ENCODE measurements around the gene CSTPP1.
"Not testable (repeated sequence)": the region's sequence is repeated elsewhere in the genome, so short reads cannot be mapped to it uniquely, and the experiment has no call there.

Gene CSTPP1

DNA sequence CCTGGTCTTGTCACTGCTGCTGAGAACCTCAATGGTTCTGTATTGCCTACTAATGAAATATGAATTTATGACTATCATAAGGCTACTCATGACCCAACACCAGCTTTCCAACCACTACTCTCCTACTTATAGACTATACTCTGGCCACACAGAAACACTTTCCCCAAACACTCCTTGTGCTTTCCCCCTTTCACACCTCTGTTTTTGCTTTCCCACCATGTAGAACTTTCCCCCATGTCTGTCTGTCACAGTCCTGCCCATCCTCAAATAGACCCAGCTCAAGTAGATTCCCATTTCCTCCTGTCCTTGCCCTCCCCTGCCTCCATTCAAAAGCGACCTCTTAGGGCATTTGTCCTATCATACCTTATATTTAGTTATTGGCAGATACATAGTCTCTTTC, 134.2 kb downstream of the CSTPP1 start:
- no peaks in the 10 kb centered on the region for H3K27me3 ChIP-seq (ENCODE audit: insufficient read depth, low read length, poor library complexity)
- no peak for DNase-seq
- no peaks in the 10 kb centered on the region for H3K36me3 ChIP-seq (ENCODE audit: insufficient read depth, low read length)
- H2AFZ ChIP-seq (ENCODE audit: low read depth, low read length), result no peak overlapping the region
- H3K27ac ChIP-seq (ENCODE audit: low read length), result no peak overlapping the region
- no peaks in the 10 kb centered on the region for H4K20me1 ChIP-seq (ENCODE audit: insufficient read depth, low read length)
- TF ChIP-seq EZH2 (IDR thresholded peaks at IDR 0.05; ENCODE audit: borderline replicate concordance, low read depth, low read length, severe bottlenecking), result no peak
- no peaks in the 10 kb centered on the region for H3K9me3 ChIP-seq (ENCODE audit: insufficient read depth, low read length, severe bottlenecking)
- no peak overlapping the region for H3K4me2 ChIP-seq (ENCODE audit: insufficient read depth, low read length)
- no peaks in the 10 kb centered on the region for H3K4me1 ChIP-seq (ENCODE audit: insufficient read depth, low read length)
- no peak for ATAC-seq (ENCODE audit: insufficient read depth, low read depth)
- H3K4me3 ChIP-seq (ENCODE audit: low read depth in 1 of 2, low read length in 2 of 2), result no peak overlapping the region
- H3K79me2 ChIP-seq (ENCODE audit: insufficient read depth, low read length), result no peaks in the 10 kb centered on the region
- H3K9ac ChIP-seq (ENCODE audit: low read depth, low read length), result no peak overlapping the region; the same call in 1 of the 2 replicates

- no peak for ATAC-seq (ENCODE audit: insufficient read depth, low read depth)
- H3K27ac ChIP-seq (ENCODE audit: low read length), result no peak overlapping the region
- H3K36me3 ChIP-seq (ENCODE audit: insufficient read depth, low read length), result no peaks in the 10 kb centered on the region
- DNase-seq, result no peak
- no peaks in the 10 kb centered on the region for H4K20me1 ChIP-seq (ENCODE audit: insufficient read depth, low read length)
- no peaks in the 10 kb centered on the region for H3K9me3 ChIP-seq (ENCODE audit: insufficient read depth, low read length, severe bottlenecking)
- no peak overlapping the region for H3K4me2 ChIP-seq (ENCODE audit: insufficient read depth, low read length)
- no peak overlapping the region for H2AFZ ChIP-seq (ENCODE audit: low read depth, low read length)
- H3K4me1 ChIP-seq (ENCODE audit: insufficient read depth, low read length), result no peaks in the 10 kb centered on the region
- TF ChIP-seq, protein P1, sequence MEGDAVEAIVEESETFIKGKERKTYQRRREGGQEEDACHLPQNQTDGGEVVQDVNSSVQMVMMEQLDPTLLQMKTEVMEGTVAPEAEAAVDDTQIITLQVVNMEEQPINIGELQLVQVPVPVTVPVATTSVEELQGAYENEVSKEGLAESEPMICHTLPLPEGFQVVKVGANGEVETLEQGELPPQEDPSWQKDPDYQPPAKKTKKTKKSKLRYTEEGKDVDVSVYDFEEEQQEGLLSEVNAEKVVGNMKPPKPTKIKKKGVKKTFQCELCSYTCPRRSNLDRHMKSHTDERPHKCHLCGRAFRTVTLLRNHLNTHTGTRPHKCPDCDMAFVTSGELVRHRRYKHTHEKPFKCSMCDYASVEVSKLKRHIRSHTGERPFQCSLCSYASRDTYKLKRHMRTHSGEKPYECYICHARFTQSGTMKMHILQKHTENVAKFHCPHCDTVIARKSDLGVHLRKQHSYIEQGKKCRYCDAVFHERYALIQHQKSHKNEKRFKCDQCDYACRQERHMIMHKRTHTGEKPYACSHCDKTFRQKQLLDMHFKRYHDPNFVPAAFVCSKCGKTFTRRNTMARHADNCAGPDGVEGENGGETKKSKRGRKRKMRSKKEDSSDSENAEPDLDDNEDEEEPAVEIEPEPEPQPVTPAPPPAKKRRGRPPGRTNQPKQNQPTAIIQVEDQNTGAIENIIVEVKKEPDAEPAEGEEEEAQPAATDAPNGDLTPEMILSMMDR (IDR thresholded peaks at IDR 0.05; ENCODE audit: borderline replicate concordance, extremely low read depth, low read length, poor library complexity, severe bottlenecking), result no peak
- TF ChIP-seq EZH2 (IDR thresholded peaks at IDR 0.05; ENCODE audit: borderline replicate concordance, low read depth, low read length, severe bottlenecking), result no peak
- H3K79me2 ChIP-seq (ENCODE audit: insufficient read depth, low read length), result no peaks in the 10 kb centered on the region
- H3K9ac ChIP-seq (ENCODE audit: low read depth, low read length), result no peak overlapping the region
- no peaks in the 10 kb centered on the region for H3K27me3 ChIP-seq (ENCODE audit: insufficient read depth, low read length, poor library complexity)
- no peak overlapping the region for H3K4me3 ChIP-seq (ENCODE audit: low read depth in 1 of 2, low read length in 2 of 2)
Measured at GRCh38 chr11:47071341-47071740, 134.8 kb downstream of the CSTPP1 start.

GRCh38 chr11:47071791-47072261, 135.3 kb downstream of the CSTPP1 start:
- ATAC-seq (ENCODE audit: insufficient read depth, low read depth), result no peak
- Histone ChIP-seq H3K9me3 (ENCODE audit: insufficient read depth, low read length, severe bottlenecking) (no peaks in the 10 kb centered on the region), H3K4me2 (ENCODE audit: insufficient read depth, low read length) (no peak overlapping the region), H3K27ac (ENCODE audit: low read length) (no peak overlapping the region), H3K4me3 (ENCODE audit: low read depth in 1 of 2, low read length in 2 of 2) (no peak overlapping the region), H3K9ac (ENCODE audit: low read depth, low read length) (no peak overlapping the region), H3K4me1 (ENCODE audit: insufficient read depth, low read length) (no peaks in the 10 kb centered on the region), H4K20me1 (ENCODE audit: insufficient read depth, low read length) (no peaks in the 10 kb centered on the region), H3K27me3 (ENCODE audit: insufficient read depth, low read length, poor library complexity) (no peaks in the 10 kb centered on the region), H3K36me3 (ENCODE audit: insufficient read depth, low read length) (no peaks in the 10 kb centered on the region), H2AFZ (ENCODE audit: low read depth, low read length) (no peak overlapping the region), H3K79me2 (ENCODE audit: insufficient read depth, low read length) (no peaks in the 10 kb centered on the region)
- TF ChIP-seq, protein P1 (IDR thresholded peaks at IDR 0.05; ENCODE audit: borderline replicate concordance, extremely low read depth, low read length, poor library complexity, severe bottlenecking), result no peak
- TF ChIP-seq EZH2 (IDR thresholded peaks at IDR 0.05; ENCODE audit: borderline replicate concordance, low read depth, low read length, severe bottlenecking), result no peak
- no peak for DNase-seq

DNA sequence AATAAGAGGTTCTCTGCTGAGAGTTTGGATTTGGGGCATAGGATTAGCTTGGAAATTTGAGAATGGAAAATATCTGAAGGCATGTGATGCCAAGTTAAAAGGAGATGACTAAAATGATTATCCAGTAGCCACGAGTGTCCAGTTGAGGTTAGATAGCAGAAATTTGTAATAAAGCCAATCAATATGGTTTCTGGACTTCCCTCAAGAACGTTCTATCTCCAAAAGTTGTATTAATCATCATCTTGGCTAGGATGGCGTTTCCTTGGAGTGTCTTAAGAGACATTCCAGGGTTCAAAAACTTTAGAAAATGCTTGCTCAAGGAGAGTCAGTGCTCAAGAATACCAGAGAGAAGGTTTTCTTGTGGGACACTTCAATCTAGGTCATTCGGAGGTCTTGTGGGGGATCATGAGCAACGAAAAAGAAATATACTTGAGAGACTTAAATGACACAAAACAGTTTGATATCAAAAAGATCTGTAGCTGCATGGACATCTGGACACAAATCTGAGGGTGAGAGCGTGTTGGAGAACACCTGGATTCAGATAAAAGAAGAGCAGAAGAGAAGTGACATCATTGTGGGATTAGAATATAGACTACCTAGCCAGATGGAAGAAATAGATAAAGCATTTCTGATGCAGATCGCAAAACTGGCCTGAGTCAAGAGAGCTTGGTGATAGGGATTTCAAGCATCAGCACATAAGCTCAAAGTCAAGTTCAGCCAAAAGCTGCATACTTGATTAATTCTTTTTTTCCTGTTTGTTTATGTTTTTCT, 142.4 kb downstream of the CSTPP1 start:
- no peaks in the 10 kb centered on the region for H3K79me2 ChIP-seq (ENCODE audit: insufficient read depth, low read length)
- no peak overlapping the region for H3K4me3 ChIP-seq (ENCODE audit: low read depth in 1 of 2, low read length in 2 of 2)
- no peaks in the 10 kb centered on the region for H3K4me1 ChIP-seq (ENCODE audit: insufficient read depth, low read length)
- H3K27ac ChIP-seq (ENCODE audit: low read length), result no peak overlapping the region
- H2AFZ ChIP-seq (ENCODE audit: low read depth, low read length), result no peak overlapping the region
- no peaks in the 10 kb centered on the region for H3K27me3 ChIP-seq (ENCODE audit: insufficient read depth, low read length, poor library complexity)
- no peak overlapping the region for H3K9ac ChIP-seq (ENCODE audit: low read depth, low read length)
- no peak for TF ChIP-seq EZH2 (IDR thresholded peaks at IDR 0.05; ENCODE audit: borderline replicate concordance, low read depth, low read length, severe bottlenecking)
- TF ChIP-seq, protein P1 (IDR thresholded peaks at IDR 0.05; ENCODE audit: borderline replicate concordance, extremely low read depth, low read length, poor library complexity, severe bottlenecking), result no peak
- no peaks in the 10 kb centered on the region for H3K9me3 ChIP-seq (ENCODE audit: insufficient read depth, low read length, severe bottlenecking)
- DNase-seq, result no peak
- peak; percentile 62 for ATAC-seq (ENCODE audit: insufficient read depth, low read depth)
- H3K4me2 ChIP-seq (ENCODE audit: insufficient read depth, low read length), result no peak overlapping the region
- H3K36me3 ChIP-seq (ENCODE audit: insufficient read depth, low read length), result no peaks in the 10 kb centered on the region
- no peaks in the 10 kb centered on the region for H4K20me1 ChIP-seq (ENCODE audit: insufficient read depth, low read length)

DNA sequence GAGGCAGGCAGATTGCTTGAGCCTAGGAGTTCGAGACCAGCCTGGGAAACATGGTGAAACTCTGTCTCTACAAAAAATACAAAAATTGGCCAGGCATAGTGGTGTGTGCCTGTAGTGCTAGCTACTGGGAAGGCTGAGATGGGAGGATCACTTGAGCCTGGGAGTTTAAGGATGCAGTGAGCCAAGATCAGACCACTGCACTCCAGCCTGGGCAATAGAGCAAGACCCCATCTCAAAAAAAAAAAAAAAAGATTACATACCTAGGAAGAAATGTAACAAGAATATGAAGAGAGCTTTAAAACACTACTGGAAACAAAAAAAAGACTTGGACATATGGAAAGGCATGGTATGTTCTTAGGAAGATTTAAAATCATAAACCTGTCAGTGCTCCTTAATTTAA, 144.2 kb downstream of the CSTPP1 start:
- not testable (repeated sequence) for DNase-seq; H3K4me1 ChIP-seq (ENCODE audit: insufficient read depth, low read length)

More for the DNA sequence above, 144.2 kb downstream of the CSTPP1 start:
- not testable (repeated sequence) for H2AFZ ChIP-seq (ENCODE audit: low read depth, low read length); H3K79me2 ChIP-seq (ENCODE audit: insufficient read depth, low read length); ATAC-seq (ENCODE audit: insufficient read depth, low read depth); H3K4me2 ChIP-seq (ENCODE audit: insufficient read depth, low read length); H3K9me3 ChIP-seq (ENCODE audit: insufficient read depth, low read length, severe bottlenecking); H3K9ac ChIP-seq (ENCODE audit: low read depth, low read length); H3K27ac ChIP-seq (ENCODE audit: low read length); H3K36me3 ChIP-seq (ENCODE audit: insufficient read depth, low read length); H3K4me3 ChIP-seq (ENCODE audit: low read depth in 1 of 2, low read length in 2 of 2); H4K20me1 ChIP-seq (ENCODE audit: insufficient read depth, low read length); H3K27me3 ChIP-seq (ENCODE audit: insufficient read depth, low read length, poor library complexity)

Data from DND-41 (cell line).